GM12878 (cell line): ENCODE measurements around the gene FANCD2OS. TPM values are rescaled to one million over a fixed set of nuclear protein-coding genes. Genes with fewer than 3 reads are reported as not detected.

Experiments
- ATAC-seq: fragments of 200-7000 bp; cut with Tn5 transposase; 3 replicates; pipeline ENCODE4 v1.9.1; 2020; ENCODE audit warnings: mild to moderate bottlenecking, moderate library complexity
- Bru-seq: library from RNA; stranded (reverse); fragments of 400-500 nt; gene quantifications from one replicate; lab custom pipeline; 2021; lab: Mats Ljungman, UMichigan
- BruChase-seq, 2 experiments: library from RNA; stranded (reverse); fragments of 400-500 nt; gene quantifications; one replicate each; lab custom pipeline; 2021; lab: Mats Ljungman, UMichigan
- BruUV-seq: library from RNA; stranded (reverse); fragments of 400-500 nt; replicated peaks from 2 replicates; lab custom pipeline; 2021; lab: Mats Ljungman, UMichigan
- CTCF ChIA-PET: fragments of 300-600 bp; sonication (Branson Sonifier 250); formaldehyde crosslinking; extraction: SDS; loops from one replicate; lab custom pipeline; 2021; ENCODE audit warnings: inconsistent platforms; lab: Yijun Ruan, JAX
- POLR2A ChIA-PET: fragments of 350-600 bp; formaldehyde crosslinking; extraction: SDS; loops from one replicate; lab custom pipeline; 2021; ENCODE audit warnings: inconsistent platforms; lab: Charles Lee
- RAD21 ChIA-PET: fragments of 300-600 bp; sonication (Branson Sonifier 250); formaldehyde crosslinking; loops from one replicate; lab custom pipeline; 2023; ENCODE audit warnings: antibody characterized with exemption; ENCODE audit not compliant: unreplicated experiment; lab: Charles Lee
- SMC1A ChIA-PET: fragments of 300-600 bp; sonication (Branson Sonifier 250); formaldehyde crosslinking; loops from one replicate; lab custom pipeline; 2023; ENCODE audit not compliant: unreplicated experiment, uncharacterized antibody; lab: Charles Lee
- DNase-seq: peaks from one replicate; pipeline ENCODE4 v3.0.0-alpha.2; 2011; ENCODE audit warnings: low read depth, low spot score
- FAIRE-seq: peaks from 3 replicates; lab custom pipeline; 2011; peaks lifted over from hg19 to GRCh38; lab: Jason Lieb, UNC
- H2AFZ ChIP-seq: 2 replicates; pipeline ENCODE4 v1.6.0; 2011; ENCODE audit warnings: low read depth, low read length, control low read depth; ENCODE audit not compliant: control insufficient read depth
- H3K27ac ChIP-seq: 2 replicates; pipeline ENCODE4 v1.5.1; 2011; ENCODE audit warnings: control low read depth; ENCODE audit not compliant: control insufficient read depth, insufficient read depth
- H3K27me3 ChIP-seq, 2 experiments: replicated peaks in 1 of 2; 2 replicates each; pipeline versions ENCODE4 v1.6.0 to v1.6.1; 2011; ENCODE audit warnings: low read length in 1 of 2; ENCODE audit not compliant: control insufficient read depth in 2 of 2, insufficient read depth in 2 of 2
- H3K36me3 ChIP-seq, 2 experiments: 2 replicates each; pipeline ENCODE4 v1.5.1; 2011; ENCODE audit warnings: low read length in 1 of 2; ENCODE audit not compliant: control insufficient read depth in 2 of 2, insufficient read depth in 2 of 2
- H3K4me1 ChIP-seq: 2 replicates; pipeline ENCODE4 v1.6.1; 2011; ENCODE audit warnings: mild to moderate bottlenecking, low read length, moderate library complexity, mixed read lengths; ENCODE audit not compliant: control insufficient read depth, insufficient read depth
- H3K4me2 ChIP-seq: 2 replicates; pipeline ENCODE4 v1.6.0; 2011; ENCODE audit warnings: control low read depth; ENCODE audit not compliant: control insufficient read depth, insufficient read depth
- H3K4me3 ChIP-seq: fragments of 200-600 bp; sonication (generic); 2 replicates; pipeline ENCODE4 v1.5.1; 2016
- H3K79me2 ChIP-seq: 2 replicates; pipeline ENCODE4 v1.6.0; 2011; ENCODE audit warnings: low read length; ENCODE audit not compliant: control insufficient read depth, insufficient read depth
- H3K9ac ChIP-seq: 2 replicates; pipeline ENCODE4 v1.8.0; 2011; ENCODE audit warnings: low read length, control low read depth, mixed read lengths; ENCODE audit not compliant: control insufficient read depth, insufficient read depth
- H3K9me3 ChIP-seq: replicated peaks from 3 replicates; pipeline ENCODE4 v1.5.1; 2011; ENCODE audit warnings: mild to moderate bottlenecking, low read length; ENCODE audit not compliant: control insufficient read depth, insufficient read depth
- H4K20me1 ChIP-seq: 2 replicates; pipeline ENCODE4 v1.6.0; 2011; ENCODE audit not compliant: control insufficient read depth, insufficient read depth
- ATF7 ChIP-seq: fragments of 450-650 bp; IDR thresholded peaks from 2 replicates; pipeline ENCODE4 v1.6.1; 2016; ENCODE audit warnings: low read depth, mild to moderate bottlenecking
- CUX1 ChIP-seq: IDR thresholded peaks from 2 replicates; pipeline ENCODE4 v1.6.1; 2012; ENCODE audit warnings: improper control_type of control experiment, low read depth, low read length; ENCODE audit not compliant: insufficient replicate concordance
- FOXK2 ChIP-seq: fragments of 450-650 bp; IDR thresholded peaks from 2 replicates; pipeline ENCODE4 v1.6.1; 2017; ENCODE audit warnings: mild to moderate bottlenecking, moderate library complexity
- NFXL1 ChIP-seq: fragments of 450-650 bp; IDR thresholded peaks from 2 replicates; pipeline ENCODE4 v1.6.1; 2017; ENCODE audit warnings: antibody characterized with exemption, mild to moderate bottlenecking, borderline replicate concordance
- PAX8 ChIP-seq: fragments of 450-650 bp; IDR thresholded peaks from 2 replicates; pipeline ENCODE4 v1.6.1; 2017; ENCODE audit warnings: mild to moderate bottlenecking, moderate library complexity
- SIN3A ChIP-seq: IDR thresholded peaks from 2 replicates; pipeline ENCODE4 v1.6.1; 2012; ENCODE audit warnings: low read depth, low read length, improper control_type of control experiment
- SMC3 ChIP-seq: IDR thresholded peaks from 2 replicates; pipeline ENCODE4 v1.6.1; 2011; ENCODE audit warnings: low read length, improper control_type of control experiment, borderline replicate concordance
- TCF12 ChIP-seq: IDR thresholded peaks from 2 replicates; pipeline ENCODE4 v1.6.1; 2011; ENCODE audit warnings: low read depth, mild to moderate bottlenecking, low read length
- ZBTB11 ChIP-seq: fragments of 450-650 bp; formaldehyde crosslinking; IDR thresholded peaks from 2 replicates; pipeline ENCODE4 v1.5.0; 2022; ENCODE audit warnings: mild to moderate bottlenecking, missing genetic modification characterization
- WGBS: methylation state at CpG from one replicate; pipeline ENCODE4 v1.1.6; 2016; ENCODE audit warnings: low lambda C conversion rate; ENCODE audit not compliant: insufficient replicate concordance, insufficient coverage; ENCODE audit errors: missing lambda C conversion rate; 5-methylcytosine and 5-hydroxymethylcytosine counted together
- in situ Hi-C: fragments of 300-500 bp; cut with MboI; formaldehyde crosslinking; loops from 9 replicates; pipeline ENCODE4 v1.14.3; 2018; ENCODE audit warnings: mixed read lengths
- intact Hi-C: fragments of 100-400 bp; cut with micrococcal nuclease; formaldehyde crosslinking; loops from one replicate; pipeline ENCODE4 v1.14.2; 2022; ENCODE audit not compliant: unreplicated experiment
- long read RNA-seq, 2 experiments: library from polyadenylated mRNA; unstranded; transcript quantifications; one replicate each; pipeline ENCODE4 v2.0.0, GENCODE V29; 2019 to 2020
- polyA minus RNA-seq, 3 experiments: library from RNA; depleted of rRNA, polyadenylated mRNA; stranded (reverse); fragments of >200 nt; gene quantifications; 2 replicates each; pipeline ENCODE4 v1.2.3, GENCODE V29; 2011
- polyA plus RNA-seq, 11 experiments: library from polyadenylated mRNA; depleted of rRNA in 4 of 11; unstranded in 6 of 11; stranded (reverse) in 5 of 11; fragments of >200 nt; fragmentation: Nextera tagmentation in 4 of 11; fragmentation: Illumina TruSeq in 1 of 11; extraction: Ambion mirVana in 4 of 11; extraction: Trizol in 1 of 11; gene quantifications; 1 replicate in 1 of 11; 2 replicates in 10 of 11; pipeline versions ENCODE4 v1.2.1 to v1.2.3, GENCODE V29; 2011 to 2016; ENCODE audit warnings: inconsistent platforms in 2 of 11, missing spikeins in 2 of 11, low read depth in 1 of 11
- total RNA-seq, 4 experiments: library from RNA; depleted of rRNA in 3 of 4; stranded (reverse); fragments of >200 nt in 3 of 4; fragmentation: Illumina TruSeq in 1 of 4; extraction: Trizol in 1 of 4; gene quantifications; 2 replicates each; pipeline versions ENCODE4 v1.2.1 to v1.2.3, GENCODE V29; 2013 to 2021

Gene FANCD2OS
- total RNA-seq (2013; cell fraction: nucleolus; rRNA removed): not detected in 2 replicates
- total RNA-seq (2014; rRNA removed) (not detected in 2 replicates), total RNA-seq (2014; rRNA removed; fragmentation: Illumina TruSeq; extraction: Trizol) (not detected in 2 replicates), total RNA-seq (2021) (not detected in 2 replicates), polyA plus RNA-seq (2011; rRNA removed) (not detected in 2 replicates), polyA plus RNA-seq (2014; fragmentation: Illumina TruSeq; extraction: Trizol) (not detected in 2 replicates), polyA plus RNA-seq (2014; fragmentation: Nextera tagmentation; extraction: Ambion mirVana) (not detected), polyA plus RNA-seq (2014; rRNA removed) (not detected in 2 replicates), polyA plus RNA-seq (2016; fragmentation: Nextera tagmentation; extraction: Ambion mirVana) (under 1 TPM; 0.38 to 0.42 TPM), polyA minus RNA-seq (2011; rRNA and poly(A)+ RNA removed) (not detected in 2 replicates), Bru-seq, nascent RNA (percentile 2 among the genes with signal in this experiment), BruChase-seq, experiment 1, labeled RNA remaining after a 6-hour chase (not detected), BruChase-seq, experiment 2, labeled RNA remaining after a 2-hour chase (not detected)
- polyA plus RNA-seq (2011; ENCODE audit: low read depth): not detected
- polyA plus RNA-seq (2011; cell fraction: cytosol; rRNA removed): not detected in 2 replicates
- not detected in 2 replicates for polyA plus RNA-seq (2011; cell fraction: nucleus; rRNA removed)
- not detected in 2 replicates for polyA plus RNA-seq (2012)
- polyA minus RNA-seq (2011; cell fraction: cytosol; rRNA and poly(A)+ RNA removed): not detected in 2 replicates
- not detected in 2 replicates for polyA minus RNA-seq (2011; cell fraction: nucleus; rRNA and poly(A)+ RNA removed)
- long read RNA-seq, experiment 1, partial matches to known transcripts: 0 of 3 reads
- long read RNA-seq, experiment 1, other reads (novel, unspliced or antisense): 3 of 3 reads
- long read RNA-seq, experiment 2, partial matches to known transcripts: 0 of 11 reads
- long read RNA-seq, experiment 2, other reads (novel, unspliced or antisense): 11 of 11 reads

- no peaks in the 10 kb centered on the region for H3K4me1 ChIP-seq
- H2AFZ ChIP-seq: no peak within 1 kb of the TSS
- CTCF ChIA-PET: no interaction called here
- no peak within 1 kb of the TSS for H3K4me2 ChIP-seq
- WGBS: 98% methylated on average over 17 of the region's 28 CpGs
- no peaks in the 10 kb centered on the region for H3K79me2 ChIP-seq
- DNase-seq (no peak), ATAC-seq (no peak), FAIRE-seq (no peak)
- intact Hi-C loops (no loop called here), in situ Hi-C loops (no loop called here)
- POLR2A ChIA-PET: no interaction called here
- TF ChIP-seq FOXK2: no peak
- no peak for TF ChIP-seq ZBTB11 (CRISPR knock-in tag)
- TF ChIP-seq ATF7: no peak
- TF ChIP-seq PAX8: no peak
- no peak for TF ChIP-seq NFXL1
- TF ChIP-seq CUX1: no peak
- no peak for TF ChIP-seq SIN3A
- TF ChIP-seq TCF12: no peak
- no peak for TF ChIP-seq SMC3
- RAD21 ChIA-PET: no interaction called here
- H3K27ac ChIP-seq: no peak within 1 kb of the TSS
- H3K9me3 ChIP-seq: no peaks in the 10 kb centered on the region
- SMC1A ChIA-PET: no interaction called here
- H4K20me1 ChIP-seq: no peaks in the 10 kb centered on the region
- no peak within 1 kb of the TSS for H3K9ac ChIP-seq
- H3K36me3 ChIP-seq: no peaks in the 10 kb centered on the region; a peak in 1 of 4 replicates
- no peak within 1 kb of the TSS for H3K4me3 ChIP-seq
- BruUV-seq: no TSS peak
- no peaks in the 10 kb centered on the region for H3K27me3 ChIP-seq
Observed at GRCh38 chr3:10108091-10108490, at the start of gene FANCD2OS. TSS of gene FANCD2OS (minus strand) at chr3:10108255. CDS start at chr3:10104774, 3,481 bp downstream.
